ENCODE data around the gene ZNF71.

ZNF71 gene

GRCh38 chr19:56611288-56611687 is 16.2 kb downstream of the ZNF71 start:
- no peaks in the 10 kb centered on the region for H3K36me3 ChIP-seq (ENCODE audit: control insufficient read depth, insufficient read depth, low read length)
- H3K4me3 ChIP-seq (replicated peaks; ENCODE audit: low read depth, low read length): no peak overlapping the region
- TF ChIP-seq CTCF (IDR thresholded peaks at IDR 0.05; ENCODE audit: insufficient read depth, low read length, poor library complexity, severe bottlenecking): no peak
- no peaks in the 10 kb centered on the region for H3K27me3 ChIP-seq (replicated peaks; ENCODE audit: control insufficient read depth, insufficient read depth, low read length)
- no peak for DNase-seq (ENCODE audit: extremely low read depth, insufficient read length)

GRCh38 chr19:56612737-56613136 is 17.6 kb downstream of the ZNF71 start:
- no peak overlapping the region for H3K4me3 ChIP-seq (replicated peaks; ENCODE audit: low read depth, low read length)
- DNase-seq (ENCODE audit: extremely low read depth, insufficient read length): no peak
- no peak for TF ChIP-seq CTCF (IDR thresholded peaks at IDR 0.05; ENCODE audit: insufficient read depth, low read length, poor library complexity, severe bottlenecking)
- no peaks in the 10 kb centered on the region for H3K27me3 ChIP-seq (replicated peaks; ENCODE audit: control insufficient read depth, insufficient read depth, low read length)
- H3K36me3 ChIP-seq (ENCODE audit: control insufficient read depth, insufficient read depth, low read length): no peaks in the 10 kb centered on the region

- Histone ChIP-seq H3K27me3 (replicated peaks; ENCODE audit: control insufficient read depth, insufficient read depth, low read length) (no peaks in the 10 kb centered on the region), H3K36me3 (ENCODE audit: control insufficient read depth, insufficient read depth, low read length) (no peaks in the 10 kb centered on the region), H3K4me3 (replicated peaks; ENCODE audit: low read depth, low read length) (no peak overlapping the region)
- no peak for TF ChIP-seq CTCF (IDR thresholded peaks at IDR 0.05; ENCODE audit: insufficient read depth, low read length, poor library complexity, severe bottlenecking)
- DNase-seq (ENCODE audit: extremely low read depth, insufficient read length): no peak
Measured at GRCh38 chr19:56613639-56614038, 18.5 kb downstream of the ZNF71 start.

GRCh38 chr19:56617531-56617930 is 22.4 kb downstream of the ZNF71 start:
- H3K36me3 ChIP-seq (ENCODE audit: control insufficient read depth, insufficient read depth, low read length): peaks cover 2% of the 10 kb centered on the region
- H3K4me3 ChIP-seq (replicated peaks; ENCODE audit: low read depth, low read length): no peak overlapping the region
- no peak for TF ChIP-seq CTCF (IDR thresholded peaks at IDR 0.05; ENCODE audit: insufficient read depth, low read length, poor library complexity, severe bottlenecking)
- DNase-seq (ENCODE audit: extremely low read depth, insufficient read length): no peak
- no peaks in the 10 kb centered on the region for H3K27me3 ChIP-seq (replicated peaks; ENCODE audit: control insufficient read depth, insufficient read depth, low read length)

- no peak for TF ChIP-seq CTCF (IDR thresholded peaks at IDR 0.05; ENCODE audit: insufficient read depth, low read length, poor library complexity, severe bottlenecking)
- Histone ChIP-seq H3K27me3 (replicated peaks; ENCODE audit: control insufficient read depth, insufficient read depth, low read length) (no peaks in the 10 kb centered on the region), H3K36me3 (ENCODE audit: control insufficient read depth, insufficient read depth, low read length) (peaks cover 2% of the 10 kb centered on the region), H3K4me3 (replicated peaks; ENCODE audit: low read depth, low read length) (no peak overlapping the region)
- DNase-seq (ENCODE audit: extremely low read depth, insufficient read length): no peak
Measured at GRCh38 chr19:56619121-56619520, 24.0 kb downstream of the ZNF71 start.

GRCh38 chr19:56622374-56622773 is 27.3 kb downstream of the ZNF71 start:
- no peaks in the 10 kb centered on the region for H3K27me3 ChIP-seq (replicated peaks; ENCODE audit: control insufficient read depth, insufficient read depth, low read length)
- peaks cover 2% of the 10 kb centered on the region for H3K36me3 ChIP-seq (ENCODE audit: control insufficient read depth, insufficient read depth, low read length)
- no peak for TF ChIP-seq CTCF (IDR thresholded peaks at IDR 0.05; ENCODE audit: insufficient read depth, low read length, poor library complexity, severe bottlenecking)
- no peak for DNase-seq (ENCODE audit: extremely low read depth, insufficient read length)
- no peak overlapping the region for H3K4me3 ChIP-seq (replicated peaks; ENCODE audit: low read depth, low read length)

All from GM06990 (cell line).